HepG2 (cell line): Measurements from ENCODE around the gene PRKCG. TPM values are rescaled to one million over a fixed set of nuclear protein-coding genes. Genes with fewer than 3 reads are reported as not detected.

Source experiments
- ARNT2 ChIP-seq: sonication (generic); formaldehyde crosslinking; IDR thresholded peaks from 2 replicates; pipeline ENCODE4 v1.8.0; 2022; ENCODE audit warnings: mild to moderate bottlenecking, low read depth, missing genetic modification reagents, moderate library complexity
- BCL3 ChIP-seq: sonication (generic); formaldehyde crosslinking; IDR thresholded peaks from 2 replicates; pipeline ENCODE4 v1.5.1; 2020; ENCODE audit warnings: mild to moderate bottlenecking, missing genetic modification reagents, moderate library complexity
- BCL6 ChIP-seq: IDR thresholded peaks from 2 replicates; pipeline ENCODE4 v1.6.1; 2016; ENCODE audit warnings: missing genetic modification reagents, missing compliant biosample characterization
- MED1 ChIP-seq: sonication (generic); formaldehyde crosslinking; IDR thresholded peaks from 2 replicates; pipeline ENCODE4 v1.4.0; 2020; ENCODE audit warnings: missing genetic modification reagents
- NFKBIZ ChIP-seq: IDR thresholded peaks from 2 replicates; pipeline ENCODE4 v1.6.1; 2018; ENCODE audit warnings: missing genetic modification reagents, missing compliant biosample characterization
- NKX3-1 ChIP-seq: sonication (generic); formaldehyde crosslinking; IDR thresholded peaks from 2 replicates; pipeline ENCODE4 v1.5.0; 2020; ENCODE audit warnings: missing genetic modification reagents
- RCOR2 ChIP-seq: IDR thresholded peaks from 2 replicates; pipeline ENCODE4 v1.6.1; 2016; ENCODE audit warnings: missing biosample characterization, missing genetic modification reagents
- RFX3 ChIP-seq: IDR thresholded peaks from 2 replicates; pipeline ENCODE4 v1.6.1; 2016; ENCODE audit warnings: missing biosample characterization, missing genetic modification reagents
- SALL1 ChIP-seq: sonication (generic); formaldehyde crosslinking; IDR thresholded peaks from 2 replicates; pipeline ENCODE4 v1.8.0; 2022; ENCODE audit warnings: mild to moderate bottlenecking, missing genetic modification reagents
- STAT5B ChIP-seq: sonication (generic); formaldehyde crosslinking; IDR thresholded peaks from 2 replicates; pipeline ENCODE4 v1.4.0; 2020; ENCODE audit warnings: missing genetic modification reagents
- TBP ChIP-seq: sonication (generic); formaldehyde crosslinking; IDR thresholded peaks from 2 replicates; pipeline ENCODE4 v1.5.0; 2020; ENCODE audit warnings: missing genetic modification reagents
- TGIF2 ChIP-seq: IDR thresholded peaks from 2 replicates; pipeline ENCODE4 v1.6.1; 2016; ENCODE audit warnings: control low read depth, missing compliant biosample characterization
- USF2 ChIP-seq, 2 experiments: sonication (generic) in 1 of 2; formaldehyde crosslinking in 1 of 2; IDR thresholded peaks; 2 replicates each; pipeline versions ENCODE4 v1.5.1 to v1.6.1; 2011 to 2020; ENCODE audit warnings: borderline replicate concordance in 1 of 2, low read depth in 1 of 2, low read length in 1 of 2, mild to moderate bottlenecking in 1 of 2, missing genetic modification reagents in 1 of 2, moderate library complexity in 1 of 2
- ZFP37 ChIP-seq: sonication (generic); formaldehyde crosslinking; IDR thresholded peaks from 2 replicates; pipeline ENCODE4 v1.4.0; 2020; ENCODE audit warnings: missing genetic modification reagents, borderline replicate concordance
- ZNF562 ChIP-seq: sonication (generic); formaldehyde crosslinking; IDR thresholded peaks from 2 replicates; pipeline ENCODE4 v1.8.0; 2022; ENCODE audit warnings: missing genetic modification reagents, borderline replicate concordance
- ZNF609 ChIP-seq: sonication (generic); formaldehyde crosslinking; IDR thresholded peaks from 2 replicates; pipeline ENCODE4 v1.4.0; 2020; ENCODE audit warnings: mild to moderate bottlenecking, missing genetic modification reagents, borderline replicate concordance
- ZNF878 ChIP-seq: sonication (generic); formaldehyde crosslinking; IDR thresholded peaks from 2 replicates; pipeline ENCODE4 v1.8.1; 2023; ENCODE audit warnings: mild to moderate bottlenecking, missing genetic modification reagents, moderate library complexity
- ZSCAN30 ChIP-seq: sonication (generic); formaldehyde crosslinking; IDR thresholded peaks from 2 replicates; pipeline ENCODE4 v1.5.0; 2020; ENCODE audit warnings: mild to moderate bottlenecking, missing genetic modification reagents
- polyA plus RNA-seq, 8 experiments: library from polyadenylated mRNA; depleted of rRNA in 3 of 8; stranded (reverse) in 7 of 8; unstranded in 1 of 8; fragments of >200 nt; fragmentation: Illumina TruSeq in 4 of 8; extraction: Trizol in 4 of 8; gene quantifications; 2 replicates each; pipeline versions ENCODE4 v1.2.1 to v1.2.3, GENCODE V29; 2011 to 2016; ENCODE audit warnings: low read depth in 4 of 8, missing spikeins in 1 of 8, mixed read lengths in 1 of 8; ENCODE audit not compliant: insufficient read depth in 1 of 8
- total RNA-seq, 5 experiments: library from RNA; depleted of rRNA; stranded (reverse); fragments of >200 nt; fragmentation: Illumina TruSeq; extraction: Trizol; gene quantifications; 2 replicates each; pipeline ENCODE4 v1.2.3, GENCODE V29; 2016; ENCODE audit warnings: low read depth in 1 of 5

The PRKCG gene
- total and polyA plus RNA-seq, 2 of the 13 experiments (the other 11 are each of a cell fraction or from before 2014, with no cell fraction given), result 0.02 to 0.03 TPM

- TF ChIP-seq ZNF609 (CRISPR knock-in tag) (no peak), RFX3 (CRISPR knock-in tag) (0 out of 2 replicates have a peak, but pooled peaks have one; percentile 34), USF2 (IDR thresholded peaks at IDR 0.05; ENCODE audit: low read depth, low read length) (no peak), USF2 (CRISPR knock-in tag; IDR thresholded peaks at IDR 0.05; ENCODE audit: borderline replicate concordance) (no peak), BCL3 (CRISPR knock-in tag) (no peak), SALL1 (CRISPR knock-in tag) (peak; percentile 43; the same call in 1 of the 2 replicates), NFKBIZ (0 out of 2 replicates have a peak, but pooled peaks have one; percentile 32), TBP (CRISPR knock-in tag) (no peak), BCL6 (no peak), MED1 (no peak), RCOR2 (no peak), NKX3-1 (CRISPR knock-in tag) (peak; percentile 63; the same call in 1 of the 2 replicates), STAT5B (CRISPR knock-in tag) (no peak), ZNF878 (no peak), ZNF562 (CRISPR knock-in tag) (no peak), ZSCAN30 (CRISPR knock-in tag) (no peak), ARNT2 (CRISPR knock-in tag) (no peak), ZFP37 (CRISPR knock-in tag) (0 out of 2 replicates have a peak, but pooled peaks have one; percentile 72), TGIF2 (CRISPR knock-in tag) (peak; percentile 70; the same call in 1 of the 2 replicates)
These were observed 21.2 kb downstream of the PRKCG start (continued) for GRCh38 chr19:53903055-53903680.
